Keratinocyte (primary cell): Measurements from ENCODE around the gene HSPG2. TPM values are rescaled to one million over a fixed set of nuclear protein-coding genes. Genes with fewer than 3 reads are reported as not detected.

Experiments used
- DNase-seq: peaks from one replicate; pipeline ENCODE4 v3.0.0-alpha.2; 2011; ENCODE audit warnings: low read depth, missing footprints, low spot score
- FAIRE-seq: peaks from 2 replicates; lab custom pipeline; 2011; peaks lifted over from hg19 to GRCh38; lab: Jason Lieb, UNC
- H2AFZ ChIP-seq: 2 replicates; pipeline ENCODE4 v1.6.0; 2012; ENCODE audit warnings: low read length, control low read depth, inconsistent platforms; ENCODE audit not compliant: control insufficient read depth
- H3K27ac ChIP-seq: 2 replicates; pipeline ENCODE4 v1.5.1; 2011; ENCODE audit warnings: low read length; ENCODE audit not compliant: control insufficient read depth, insufficient read depth
- H3K27me3 ChIP-seq: 3 replicates; pipeline ENCODE4 v1.6.0; 2011; ENCODE audit warnings: low read length; ENCODE audit not compliant: control insufficient read depth, insufficient read depth; ENCODE audit errors: extremely low read depth
- H3K36me3 ChIP-seq, 2 experiments: 2 replicates in 1 of 2; 3 replicates in 1 of 2; pipeline ENCODE4 v1.5.1; 2011; ENCODE audit warnings: low read length in 2 of 2, mild to moderate bottlenecking in 1 of 2; ENCODE audit not compliant: control insufficient read depth in 2 of 2, insufficient read depth in 2 of 2; ENCODE audit errors: extremely low read depth in 1 of 2
- H3K4me1 ChIP-seq: 3 replicates; pipeline ENCODE4 v1.5.1; 2011; ENCODE audit warnings: low read length; ENCODE audit not compliant: control insufficient read depth, insufficient read depth; ENCODE audit errors: extremely low read depth
- H3K4me2 ChIP-seq: 3 replicates; pipeline ENCODE4 v1.6.0; 2011; ENCODE audit warnings: low read depth, low read length; ENCODE audit not compliant: control insufficient read depth, insufficient read depth; ENCODE audit errors: extremely low read depth
- H3K4me3 ChIP-seq, 3 experiments: fragments of 200-600 bp in 1 of 3; sonication (generic) in 1 of 3; 2 replicates in 2 of 3; 3 replicates in 1 of 3; pipeline ENCODE4 v1.5.1; 2011 to 2016; ENCODE audit warnings: low read length in 3 of 3, mild to moderate bottlenecking in 3 of 3, control low read depth in 2 of 3, inconsistent platforms in 1 of 3, low read depth in 1 of 3, mixed read lengths in 1 of 3, mixed run types in 1 of 3, moderate library complexity in 1 of 3; ENCODE audit not compliant: control insufficient read depth in 2 of 3, insufficient read depth in 2 of 3; ENCODE audit errors: extremely low read depth in 1 of 3
- H3K79me2 ChIP-seq: 2 replicates; pipeline ENCODE4 v1.6.0; 2012; ENCODE audit warnings: low read length; ENCODE audit not compliant: control insufficient read depth, insufficient read depth
- H3K9ac ChIP-seq: 3 replicates; pipeline ENCODE4 v1.6.0; 2011; ENCODE audit warnings: low read length; ENCODE audit not compliant: control insufficient read depth, insufficient read depth; ENCODE audit errors: extremely low read depth
- H3K9me1 ChIP-seq: 3 replicates; pipeline ENCODE4 v1.6.0; 2011; ENCODE audit warnings: low read length; ENCODE audit not compliant: control insufficient read depth, insufficient read depth; ENCODE audit errors: extremely low read depth
- H3K9me3 ChIP-seq: 2 replicates; pipeline ENCODE4 v1.5.1; 2012; ENCODE audit warnings: low read depth, low read length; ENCODE audit not compliant: control insufficient read depth
- H4K20me1 ChIP-seq: 3 replicates; pipeline ENCODE4 v1.6.0; 2011; ENCODE audit warnings: low read length; ENCODE audit not compliant: control insufficient read depth, insufficient read depth; ENCODE audit errors: extremely low read depth
- EZH2 ChIP-seq: IDR thresholded peaks from one replicate; pipeline ENCODE4 v1.6.1; 2012; ENCODE audit warnings: inconsistent platforms, mild to moderate bottlenecking, low read length, moderate library complexity
- dilution Hi-C: fragments of 300-500 bp; cut with MboI; formaldehyde crosslinking; loops from one replicate; pipeline ENCODE4 v1.7.0; 2020; ENCODE audit warnings: low sequenced_read_pairs; ENCODE audit not compliant: extremely low pct_ligation_motif_present
- polyA plus RNA-seq, 5 experiments: library from polyadenylated mRNA; depleted of rRNA in 3 of 5; stranded (reverse) in 3 of 5; stranded (forward) in 1 of 5; unstranded in 1 of 5; fragments of >200 nt; gene quantifications; 1 replicate in 1 of 5; 2 replicates in 3 of 5; 3 replicates in 1 of 5; pipeline versions ENCODE4 v1.2.1 to v1.2.3, GENCODE V29; 2011 to 2012; ENCODE audit warnings: missing spikeins in 2 of 5, low read depth in 1 of 5, low replicate concordance in 1 of 5
- TF ChIP-seq, protein P1 (sequence below), 3 experiments: IDR thresholded peaks in 1 of 3; conservative IDR thresholded peaks in 1 of 3; optimal IDR thresholded peaks in 1 of 3; 2 replicates in 2 of 3; 3 replicates in 1 of 3; pipeline versions ENCODE3 to v1.5.1; 2011; ENCODE audit warnings: low read length in 3 of 3, mild to moderate bottlenecking in 3 of 3, moderate library complexity in 2 of 3, control low read depth in 1 of 3, inconsistent platforms in 1 of 3; ENCODE audit not compliant: insufficient read depth in 2 of 3; ENCODE audit errors: extremely low read depth in 1 of 3

Gene HSPG2
- polyA plus RNA-seq, 1 donor (not counting 4 experiments of a cell fraction or from before 2014, with no cell fraction given): 9.0 TPM

DNA sequence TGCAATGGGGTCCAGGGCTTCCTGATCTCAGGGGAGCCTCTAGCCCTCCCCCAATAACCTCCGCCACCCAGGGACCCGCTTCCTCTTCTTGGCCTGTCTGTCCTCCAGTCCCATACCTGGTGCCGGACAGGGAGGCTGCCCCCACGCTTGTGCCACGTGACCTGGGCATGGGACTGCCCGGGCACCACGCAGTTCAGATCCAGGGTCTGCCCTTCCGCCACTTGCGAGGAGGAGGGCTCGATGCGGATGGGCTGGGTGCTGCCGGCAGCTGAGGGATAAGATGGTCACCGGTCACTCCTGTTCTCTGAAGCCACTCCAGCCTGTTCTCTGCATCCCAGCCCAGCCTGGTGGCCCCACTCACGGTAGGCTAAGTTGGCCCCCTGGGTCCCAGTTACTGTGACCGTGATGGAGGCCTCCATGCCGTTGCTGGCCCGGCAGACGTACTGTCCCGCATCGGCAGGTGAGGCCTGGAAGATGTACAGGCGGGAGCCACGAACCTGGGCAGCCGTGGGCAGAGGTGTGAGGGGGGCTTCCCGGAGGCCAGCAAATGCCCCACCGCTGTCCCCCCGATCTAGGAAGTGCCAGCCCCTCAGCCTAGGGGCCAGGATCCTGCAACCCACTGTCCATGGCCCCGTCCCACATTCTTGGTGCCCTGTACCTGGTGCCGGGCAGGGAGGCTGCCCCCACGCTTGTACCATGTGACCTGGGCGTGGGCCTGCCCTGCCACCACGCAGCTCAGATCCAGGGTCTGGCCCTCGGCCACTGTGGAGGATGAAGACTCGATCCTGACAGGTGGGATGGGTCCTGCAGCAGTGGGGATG lies 85.5 kb downstream of the HSPG2 start:
- Histone ChIP-seq H3K27ac (no peak overlapping the region), H3K36me3 (peaks cover 34 to 53% of the 10 kb centered on the region in 2 experiments)

GRCh38 chr1:21849909-21850576 lies 87.1 kb downstream of the HSPG2 start:
- no peaks in the 10 kb centered on the region for H4K20me1 ChIP-seq
- H3K9ac ChIP-seq: no peak overlapping the region
- H3K36me3 ChIP-seq: peaks cover 29 to 56% of the 10 kb centered on the region in 2 experiments
- DNase-seq: no peak
- H3K4me1 ChIP-seq: no peaks in the 10 kb centered on the region
- H3K4me2 ChIP-seq: no peak overlapping the region
- no peaks in the 10 kb centered on the region for H3K9me1 ChIP-seq
- H3K79me2 ChIP-seq: no peaks in the 10 kb centered on the region
- FAIRE-seq: no peak
- no peak for TF ChIP-seq EZH2
- TF ChIP-seq, protein P1, sequence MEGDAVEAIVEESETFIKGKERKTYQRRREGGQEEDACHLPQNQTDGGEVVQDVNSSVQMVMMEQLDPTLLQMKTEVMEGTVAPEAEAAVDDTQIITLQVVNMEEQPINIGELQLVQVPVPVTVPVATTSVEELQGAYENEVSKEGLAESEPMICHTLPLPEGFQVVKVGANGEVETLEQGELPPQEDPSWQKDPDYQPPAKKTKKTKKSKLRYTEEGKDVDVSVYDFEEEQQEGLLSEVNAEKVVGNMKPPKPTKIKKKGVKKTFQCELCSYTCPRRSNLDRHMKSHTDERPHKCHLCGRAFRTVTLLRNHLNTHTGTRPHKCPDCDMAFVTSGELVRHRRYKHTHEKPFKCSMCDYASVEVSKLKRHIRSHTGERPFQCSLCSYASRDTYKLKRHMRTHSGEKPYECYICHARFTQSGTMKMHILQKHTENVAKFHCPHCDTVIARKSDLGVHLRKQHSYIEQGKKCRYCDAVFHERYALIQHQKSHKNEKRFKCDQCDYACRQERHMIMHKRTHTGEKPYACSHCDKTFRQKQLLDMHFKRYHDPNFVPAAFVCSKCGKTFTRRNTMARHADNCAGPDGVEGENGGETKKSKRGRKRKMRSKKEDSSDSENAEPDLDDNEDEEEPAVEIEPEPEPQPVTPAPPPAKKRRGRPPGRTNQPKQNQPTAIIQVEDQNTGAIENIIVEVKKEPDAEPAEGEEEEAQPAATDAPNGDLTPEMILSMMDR (optimal IDR thresholded peaks at IDR 0.05 in 1 of 3, IDR thresholded peaks at IDR 0.05 in 1 of 3, conservative IDR thresholded peaks at IDR 0.05 in 1 of 3; ENCODE audit: extremely low read depth in 1 of 3, insufficient read depth in 2 of 3, low read length in 3 of 3): no peak
- no peak overlapping the region for H3K27ac ChIP-seq
- no peaks in the 10 kb centered on the region for H3K9me3 ChIP-seq
- H3K4me3 ChIP-seq: no peak overlapping the region
- dilution Hi-C loops: no loop called here
- H3K27me3 ChIP-seq: no peaks in the 10 kb centered on the region
- no peak overlapping the region for H2AFZ ChIP-seq

More for the DNA sequence above, 85.5 kb downstream of the HSPG2 start:
- H3K79me2 ChIP-seq: no peaks in the 10 kb centered on the region
- H3K4me1 ChIP-seq: peaks cover 4% of the 10 kb centered on the region
- H3K9me3 ChIP-seq: no peaks in the 10 kb centered on the region
- H3K9ac ChIP-seq: no peak overlapping the region
- no peak for DNase-seq
- H3K27me3 ChIP-seq: no peaks in the 10 kb centered on the region
- dilution Hi-C loops: no loop called here
- H3K4me2 ChIP-seq: no peak overlapping the region
- H3K9me1 ChIP-seq: no peaks in the 10 kb centered on the region
- H4K20me1 ChIP-seq: no peaks in the 10 kb centered on the region
- no peak overlapping the region for H3K4me3 ChIP-seq
- TF ChIP-seq EZH2: no peak
- TF ChIP-seq, protein P1 (optimal IDR thresholded peaks at IDR 0.05 in 1 of 3, IDR thresholded peaks at IDR 0.05 in 1 of 3, conservative IDR thresholded peaks at IDR 0.05 in 1 of 3; ENCODE audit: extremely low read depth in 1 of 3, insufficient read depth in 2 of 3, low read length in 3 of 3): no peak
- no peak for FAIRE-seq
- no peak overlapping the region for H2AFZ ChIP-seq
